ENCODE data around the gene ARL8B. TPM values are rescaled to one million over a fixed set of nuclear protein-coding genes. Genes with fewer than 3 reads are reported as not detected.

The ARL8B gene
- total RNA-seq, 1 experiment from 2014 or later, result 29.0 TPM

GRCh38 chr3:5160321-5160720 lies 38.2 kb downstream of the ARL8B start:
- Mint-ChIP-seq H3K9me3 (no peaks in the 10 kb centered on the region), H3K36me3 (ENCODE audit: insufficient read depth in 1 of 3, low read depth in 3 of 3) (no peaks in the 10 kb centered on the region), H3K27me3 (ENCODE audit: low read depth) (no peaks in the 10 kb centered on the region), H3K4me1 (peaks cover 38 to 44% of the 10 kb centered on the region in 2 experiments), H3K27ac (peak overlapping the region in 2 of 3 experiments; percentile 64 to 76; a peak in 3 of 7 replicates), H3K4me3 (no peak overlapping the region)
- Histone ChIP-seq H3K4me2 (ENCODE audit: insufficient read depth, insufficient read length, low read length) (no peak overlapping the region), H3K79me2 (ENCODE audit: insufficient read depth, low read length) (peaks cover 15% of the 10 kb centered on the region; the same call in 1 of the 2 replicates), H3K18ac (ENCODE audit: insufficient read length, low read depth, low read length) (no peak overlapping the region), H2BK120ac (ENCODE audit: low read depth, low read length, poor library complexity, severe bottlenecking) (no peak overlapping the region), H4K91ac (ENCODE audit: insufficient read length, low read depth, low read length) (no peak overlapping the region), H3T11ph (ENCODE audit: low read length) (no peak overlapping the region), H2BK12ac (ENCODE audit: insufficient read length, low read depth, low read length) (no peak overlapping the region), H3K79me1 (ENCODE audit: insufficient read depth, low read depth, low read length, poor library complexity, severe bottlenecking) (peaks cover 10% of the 10 kb centered on the region), H3K27ac (ENCODE audit: insufficient read length, low read depth, low read length) (no peak overlapping the region), H4K20me1 (ENCODE audit: control insufficient read depth, insufficient read depth, insufficient read length) (no peaks in the 10 kb centered on the region), H3K4me1 (ENCODE audit: insufficient read depth, low read length) (0 out of 2 replicates have a peak, but pooled peaks cover 3% of the 10 kb centered on the region), H2BK20ac (ENCODE audit: low read depth, low read length, poor library complexity, severe bottlenecking) (no peak overlapping the region), H3K9me3 (ENCODE audit: control insufficient read depth, low read depth, low read length) (no peaks in the 10 kb centered on the region), H2AK5ac (ENCODE audit: insufficient read length, low read length) (no peak overlapping the region), H3K4ac (ENCODE audit: low read depth, low read length) (no peak overlapping the region), H3K27me3 (ENCODE audit: insufficient read depth, low read length) (no peaks in the 10 kb centered on the region), H2AFZ (ENCODE audit: low read length) (no peak overlapping the region), H3K14ac (ENCODE audit: insufficient read depth, low read length) (no peak overlapping the region), H3K9ac (ENCODE audit: extremely low read depth, insufficient read length, low read length) (no peak overlapping the region), H2BK15ac (ENCODE audit: low read depth, low read length) (no peak overlapping the region), H4K5ac (ENCODE audit: insufficient read length, low read depth, low read length) (no peak overlapping the region), H3K23ac (ENCODE audit: insufficient read length, low read depth, low read length) (no peak overlapping the region), H4K8ac (replicated peaks; ENCODE audit: insufficient read length, low read depth, low read length) (no peak overlapping the region), H3K56ac (ENCODE audit: insufficient read length, low read depth, low read length) (no peak overlapping the region), H3K23me2 (ENCODE audit: insufficient read length, low read depth, low read length, poor library complexity, severe bottlenecking) (no peaks in the 10 kb centered on the region), H2BK5ac (ENCODE audit: insufficient read length, low read length) (no peak overlapping the region)
- no CpG with 5 or more reads among the region's 3 CpGs for WGBS (ENCODE audit: extremely low coverage, insufficient read length, low lambda C conversion rate)
- TF ChIP-seq CTCF (conservative IDR thresholded peaks at IDR 0.05), result no peak
- no peak for DNase-seq
